K562 (cell line): ENCODE data around the gene TBP. TPM values are rescaled to one million over a fixed set of nuclear protein-coding genes. Genes with fewer than 3 reads are reported as not detected.

Experiments
- HCFC1 ChIP-seq: IDR thresholded peaks from 2 replicates; pipeline ENCODE4 v1.6.1; 2012; ENCODE audit warnings: low read depth, low read length, improper control_type of control experiment
- RAD21 ChIP-seq, 2 experiments: fragments of 250-450 bp in 1 of 2; fragments of 450-650 bp in 1 of 2; sonication (Bioruptor Pico) in 1 of 2; formaldehyde crosslinking in 1 of 2; IDR thresholded peaks in 1 of 2; conservative IDR thresholded peaks in 1 of 2; 2 replicates each; pipeline versions ENCODE4 v1.4.0 to v1.8.0; 2020 to 2022; ENCODE audit warnings: mild to moderate bottlenecking in 2 of 2, moderate library complexity in 1 of 2
- ZNF407 ChIP-seq: fragments of 450-650 bp; IDR thresholded peaks from 2 replicates; pipeline ENCODE4 v1.6.1; 2016; ENCODE audit warnings: low read depth
- polyA plus RNA-seq, 8 experiments: library from polyadenylated mRNA; depleted of rRNA in 4 of 8; stranded (reverse) in 5 of 8; unstranded in 3 of 8; fragments of >200 nt; fragmentation: Nextera tagmentation in 2 of 8; fragmentation: Illumina TruSeq in 1 of 8; extraction: Ambion mirVana in 2 of 8; extraction: Trizol in 1 of 8; gene quantifications; 2 replicates each; pipeline versions ENCODE4 v1.2.1 to v1.2.3, GENCODE V29; 2011 to 2014; ENCODE audit warnings: inconsistent platforms in 1 of 8, missing spikeins in 1 of 8
- total RNA-seq, 7 experiments: library from RNA; depleted of rRNA in 6 of 7; stranded (reverse); fragments of >200 nt in 6 of 7; fragmentation: Illumina TruSeq in 2 of 7; extraction: Trizol in 2 of 7; gene quantifications; 2 replicates each; pipeline versions ENCODE4 v1.2.1 to v1.2.3, GENCODE V29; 2011 to 2021; ENCODE audit warnings: low replicate concordance in 1 of 7
- TF ChIP-seq, protein P1 (sequence below): sonication (generic); formaldehyde crosslinking; IDR thresholded peaks from 2 replicates; pipeline ENCODE4 v1.8.0; 2022; ENCODE audit warnings: mild to moderate bottlenecking, missing genetic modification reagents
- TF ChIP-seq, protein P2 (sequence below): IDR thresholded peaks from 2 replicates; pipeline ENCODE4 v1.6.1; 2012; ENCODE audit warnings: low read depth, low read length, improper control_type of control experiment, borderline replicate concordance

The TBP gene
- total and polyA plus RNA-seq, 9 of the 15 experiments (the other 6 are each of a cell fraction or from before 2014, with no cell fraction given), result 28.5 to 86.1 (median 39.5) TPM

GRCh38 chr6:170516783-170517616 lies 37.2 kb upstream of the TBP start (continued):
- 0 out of 2 replicates have a peak, but pooled peaks have one; percentile 24 for TF ChIP-seq HCFC1
- peak; percentile 77 to 90 for TF ChIP-seq RAD21 (CRISPR knock-in tag; conservative IDR thresholded peaks at IDR 0.05 in 1 of 2, IDR thresholded peaks at IDR 0.05 in 1 of 2)
- TF ChIP-seq ZNF407, result no peak
- TF ChIP-seq, protein P1, sequence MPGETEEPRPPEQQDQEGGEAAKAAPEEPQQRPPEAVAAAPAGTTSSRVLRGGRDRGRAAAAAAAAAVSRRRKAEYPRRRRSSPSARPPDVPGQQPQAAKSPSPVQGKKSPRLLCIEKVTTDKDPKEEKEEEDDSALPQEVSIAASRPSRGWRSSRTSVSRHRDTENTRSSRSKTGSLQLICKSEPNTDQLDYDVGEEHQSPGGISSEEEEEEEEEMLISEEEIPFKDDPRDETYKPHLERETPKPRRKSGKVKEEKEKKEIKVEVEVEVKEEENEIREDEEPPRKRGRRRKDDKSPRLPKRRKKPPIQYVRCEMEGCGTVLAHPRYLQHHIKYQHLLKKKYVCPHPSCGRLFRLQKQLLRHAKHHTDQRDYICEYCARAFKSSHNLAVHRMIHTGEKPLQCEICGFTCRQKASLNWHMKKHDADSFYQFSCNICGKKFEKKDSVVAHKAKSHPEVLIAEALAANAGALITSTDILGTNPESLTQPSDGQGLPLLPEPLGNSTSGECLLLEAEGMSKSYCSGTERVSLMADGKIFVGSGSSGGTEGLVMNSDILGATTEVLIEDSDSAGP (CRISPR knock-in tag), result no peak
- TF ChIP-seq, protein P2, sequence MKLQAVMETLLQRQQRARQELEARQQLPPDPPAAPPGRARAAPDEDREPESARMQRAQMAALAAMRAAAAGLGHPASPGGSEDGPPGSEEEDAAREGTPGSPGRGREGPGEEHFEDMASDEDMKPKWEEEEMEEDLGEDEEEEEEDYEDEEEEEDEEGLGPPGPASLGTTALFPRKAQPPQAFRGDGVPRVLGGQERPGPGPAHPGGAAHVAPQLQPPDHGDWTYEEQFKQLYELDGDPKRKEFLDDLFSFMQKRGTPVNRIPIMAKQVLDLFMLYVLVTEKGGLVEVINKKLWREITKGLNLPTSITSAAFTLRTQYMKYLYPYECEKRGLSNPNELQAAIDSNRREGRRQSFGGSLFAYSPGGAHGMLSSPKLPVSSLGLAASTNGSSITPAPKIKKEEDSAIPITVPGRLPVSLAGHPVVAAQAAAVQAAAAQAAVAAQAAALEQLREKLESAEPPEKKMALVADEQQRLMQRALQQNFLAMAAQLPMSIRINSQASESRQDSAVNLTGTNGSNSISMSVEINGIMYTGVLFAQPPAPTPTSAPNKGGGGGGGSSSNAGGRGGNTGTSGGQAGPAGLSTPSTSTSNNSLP, result 0 out of 2 replicates have a peak, but pooled peaks have one; percentile 22
